ENCODE data around the gene BSPRY. TPM values are rescaled to one million over a fixed set of nuclear protein-coding genes. Genes with fewer than 3 reads are reported as not detected.

BSPRY gene
- not detected in 2 replicates for total RNA-seq

DNA sequence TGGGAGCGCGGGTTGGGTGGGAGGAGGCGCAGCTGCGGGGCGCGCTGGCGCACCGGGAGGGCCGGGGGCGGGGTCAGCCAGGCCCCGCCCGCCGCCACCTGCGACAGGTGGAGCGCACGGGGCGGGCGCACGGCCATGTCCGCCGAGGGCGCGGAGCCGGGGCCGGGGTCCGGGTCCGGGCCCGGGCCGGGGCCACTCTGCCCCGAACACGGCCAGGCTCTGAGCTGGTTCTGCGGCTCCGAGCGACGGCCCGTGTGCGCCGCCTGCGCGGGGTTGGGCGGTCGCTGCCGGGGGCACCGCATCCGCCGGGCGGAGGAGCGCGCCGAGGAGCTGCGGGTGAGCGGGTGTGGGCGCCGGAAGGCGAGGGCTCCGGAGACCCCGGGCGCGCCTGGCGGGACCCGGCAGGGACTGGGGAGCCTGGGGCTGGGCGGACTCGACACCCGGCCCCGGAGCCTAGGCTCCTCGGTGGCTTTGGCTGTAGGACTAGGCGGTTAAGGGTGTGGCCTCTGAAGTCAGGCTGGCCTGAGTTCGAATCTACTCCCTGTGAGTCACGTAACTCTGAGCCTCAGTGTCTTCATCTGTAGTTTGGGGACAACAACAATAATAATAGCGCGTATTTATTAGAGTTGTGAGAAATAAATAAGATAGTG, at the start of gene BSPRY:
Gene BSPRY, plus strand, starts transcription at position 97 of the 650 bp plus-strand sequence. Its CDS starts 39 bp downstream, at position 136.

DNA sequence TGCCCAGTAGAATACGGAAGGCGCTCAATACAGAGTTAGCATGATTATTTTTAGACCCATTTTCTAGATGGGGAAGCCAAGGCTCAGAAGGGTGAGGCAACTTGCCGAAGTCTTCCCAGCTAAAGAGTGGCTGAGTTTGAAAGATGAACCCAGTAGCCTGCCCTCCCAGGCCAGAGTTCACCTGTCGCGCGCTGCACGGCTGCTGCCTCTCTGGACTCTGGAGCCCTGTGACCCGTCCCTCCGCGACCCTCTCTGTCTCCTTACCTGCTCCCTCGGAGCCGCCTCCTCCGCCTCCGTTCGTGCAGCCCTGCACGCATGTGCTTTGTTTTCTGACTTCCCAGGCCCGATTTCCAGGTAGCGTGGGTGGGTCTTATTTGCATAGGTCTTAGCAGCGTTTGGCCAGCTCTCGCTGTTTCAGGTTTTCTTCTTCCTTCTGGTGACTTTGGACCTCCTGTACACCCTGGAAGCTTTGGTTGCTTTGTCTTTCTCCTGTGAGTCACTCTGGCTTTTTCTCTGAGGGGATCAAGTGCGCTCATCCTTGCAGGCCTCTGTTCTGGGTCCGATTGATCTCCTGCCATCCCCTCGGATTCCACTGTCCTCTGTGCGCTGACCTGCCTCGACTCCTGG, 46.4 kb upstream of the BSPRY start, which contains the start of gene RNF183:
Gene RNF183, minus strand, starts transcription at position 585 of the 627 bp plus-strand sequence. CDS start 5,192 bp downstream, outside the sequence.

DNA sequence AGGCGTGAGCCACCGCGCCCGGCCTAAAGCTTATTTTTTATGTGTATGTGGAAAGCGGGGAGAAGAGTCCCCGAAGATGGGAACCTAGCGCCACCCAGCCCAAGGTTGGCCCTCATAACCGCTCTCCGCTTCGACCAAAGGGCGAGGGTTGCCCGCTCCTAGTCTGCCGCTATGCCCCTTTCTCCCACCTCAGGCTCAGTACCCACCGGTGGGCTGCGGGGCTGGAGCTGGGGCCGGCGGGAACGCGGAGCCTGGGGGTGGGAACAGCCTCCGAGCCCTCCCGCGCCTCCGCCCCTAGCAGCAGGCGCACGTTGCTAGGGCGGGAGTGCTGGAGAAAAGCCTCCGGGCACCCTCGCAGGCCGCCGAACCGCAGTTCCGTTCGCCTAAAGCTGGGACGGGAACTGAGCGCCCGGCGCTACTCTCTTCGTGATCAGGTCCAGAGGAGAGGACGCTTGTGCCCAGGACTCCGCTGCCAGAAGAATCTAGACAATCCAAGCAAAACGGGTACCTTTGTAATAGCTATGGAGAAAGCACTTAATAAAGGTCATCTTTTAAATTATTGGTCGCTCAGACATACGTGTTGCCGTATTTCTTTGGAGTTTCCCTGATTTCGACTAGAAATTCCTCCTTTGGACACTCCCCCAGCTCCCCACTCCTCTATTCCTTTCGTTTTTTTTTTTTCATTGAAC, 9.2 kb upstream of the BSPRY start, which contains the start of gene WDR31:
Gene WDR31, minus strand, starts transcription at position 265 of the 689 bp plus-strand sequence. CDS start 8,253 bp downstream, outside the sequence.

DNA sequence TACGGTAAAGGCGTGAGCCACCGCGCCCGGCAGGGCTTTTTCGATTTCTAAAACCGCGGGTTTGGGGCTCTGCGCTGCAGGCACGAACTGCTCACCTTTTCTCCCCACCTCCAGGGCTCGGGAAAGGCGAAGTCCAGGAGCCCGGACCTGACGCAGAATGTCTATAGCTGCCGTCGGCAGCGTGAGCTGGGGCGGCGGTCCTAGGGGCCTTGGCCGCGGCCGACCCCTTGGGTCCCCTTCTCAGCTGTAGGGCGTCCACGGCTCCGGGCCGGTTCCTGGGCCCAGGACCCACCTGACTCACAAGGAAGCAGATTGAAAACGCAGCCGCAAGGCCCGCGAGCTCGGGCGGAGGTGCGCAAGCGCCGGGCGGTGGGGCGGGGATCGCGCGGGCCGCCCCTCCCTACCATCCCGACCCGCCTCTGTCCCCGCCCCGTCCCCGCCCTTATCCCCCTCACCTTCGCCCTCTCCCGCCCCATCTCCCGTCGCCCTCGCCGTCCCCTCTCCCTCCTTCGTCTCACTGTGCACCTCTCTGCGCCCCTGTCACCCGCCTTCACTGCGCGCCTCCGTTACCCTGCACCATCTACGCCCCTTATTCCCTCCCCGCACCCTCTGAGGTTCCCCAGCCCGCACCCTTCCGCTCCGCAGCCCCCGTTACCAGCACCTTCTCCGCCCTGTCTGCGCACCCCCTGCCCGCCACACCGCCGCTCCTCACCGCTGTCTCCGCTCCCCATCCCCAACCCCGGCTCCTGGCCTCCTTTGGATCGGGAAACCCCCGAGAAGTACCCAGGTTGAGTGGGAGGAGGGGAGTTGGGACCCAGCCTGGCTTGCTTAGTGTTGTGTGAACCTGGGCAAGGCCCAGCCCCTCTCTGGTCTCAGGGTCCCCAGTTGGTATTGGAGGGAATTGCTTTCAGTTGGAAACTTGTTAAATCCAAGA, 27.6 kb downstream of the BSPRY start, which contains the start of gene HDHD3:
Gene HDHD3, minus strand, starts transcription at position 353 of the 934 bp plus-strand sequence. CDS start 2,632 bp downstream, outside the sequence.

GRCh38 chr9:113401027-113401792, 51.9 kb downstream of the BSPRY start, which contains the start of gene ALAD:
Gene ALAD, minus strand, starts transcription at chr9:113401284. Its CDS starts 7,725 bp downstream, at chr9:113393559.

GRCh38 chr9:113410207-113410864, 61.0 kb downstream of the BSPRY start, which contains the start of the genes C9orf43 and POLE3:
Gene C9orf43, plus strand, starts transcription at chr9:113410747. Its CDS starts 2,747 bp downstream, at chr9:113413494.
Gene POLE3, minus strand, starts transcription at chr9:113410675. Its CDS starts 382 bp downstream, at chr9:113410293.

Other genes with a start within 250 kb of the BSPRY start
- 8.4 and 12.2 TPM in 2 replicates for gene SLC31A2, start 198.5 kb upstream of the BSPRY start, total RNA-seq
- gene FKBP15, start 128.3 kb upstream of the BSPRY start, total RNA-seq = 24.7 and 25.6 TPM in 2 replicates
- gene SLC31A1, start 128.0 kb upstream of the BSPRY start, total RNA-seq = 25.0 and 31.6 TPM in 2 replicates
- gene CDC26, start 74.0 kb upstream of the BSPRY start, total RNA-seq = 28.9 and 47.3 TPM in 2 replicates
- 26.6 and 31.0 TPM in 2 replicates for gene PRPF4, start 73.9 kb upstream of the BSPRY start, total RNA-seq
- not detected in 2 replicates for gene RNF183, start 46.2 kb upstream of the BSPRY start, total RNA-seq
- gene WDR31, start 9.3 kb upstream of the BSPRY start, total RNA-seq = 2.3 and 4.0 TPM in 2 replicates
- 5.7 and 11.4 TPM in 2 replicates for gene HDHD3, start 27.4 kb downstream of the BSPRY start, total RNA-seq
- gene ALAD, start 51.7 kb downstream of the BSPRY start, total RNA-seq = 36.4 and 53.1 TPM in 2 replicates
- gene POLE3, start 61.1 kb downstream of the BSPRY start, total RNA-seq = 20.2 and 32.1 TPM in 2 replicates
- 0.15 and 0.50 TPM in 2 replicates for gene C9orf43, start 61.2 kb downstream of the BSPRY start, total RNA-seq
- 49.2 and 74.1 TPM in 2 replicates for gene RGS3, start 114.2 kb downstream of the BSPRY start, total RNA-seq

All from smooth muscle cell of trachea (primary cell).